ENCODE results near the gene CYB561. TPM values are rescaled to one million over a fixed set of nuclear protein-coding genes. Genes with fewer than 3 reads are reported as not detected.

CYB561 gene
- total RNA-seq, 1 experiment from 2014 or later = 15.4 TPM

DNA sequence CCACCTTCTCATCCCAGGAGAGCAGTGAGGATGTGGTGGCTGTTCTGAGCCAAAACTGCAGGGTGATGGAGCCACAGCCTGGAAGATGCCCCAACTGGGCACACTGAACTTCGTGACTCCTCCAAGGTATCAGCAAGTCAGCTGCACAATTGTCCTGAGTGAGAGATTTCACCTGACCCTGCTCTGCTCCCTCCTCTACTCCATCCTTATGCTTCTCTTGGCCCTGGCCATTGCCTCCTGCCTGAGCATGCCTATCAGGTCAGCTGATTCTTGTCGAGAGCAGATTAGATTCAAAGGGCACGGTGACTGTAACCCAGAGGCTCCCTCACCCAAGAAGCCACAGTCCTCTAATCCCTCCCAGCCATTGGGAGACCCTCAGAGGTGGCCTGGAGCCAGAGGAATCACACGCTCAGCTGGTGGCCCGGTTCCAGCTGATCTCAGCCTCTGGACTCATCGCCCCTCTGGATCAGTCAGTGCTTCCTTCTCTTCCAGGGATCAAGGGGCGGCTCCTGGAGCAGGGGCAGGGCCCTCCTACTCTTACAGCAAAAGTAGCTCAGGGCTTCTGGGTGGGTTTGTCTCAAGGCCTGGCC is 7.0 kb upstream of the CYB561 start:
- no peak for DNase-seq (ENCODE audit: extremely low read depth, low read depth)

- DNase-seq (ENCODE audit: extremely low read depth, low read depth) = no peak
These were observed 6.2 kb upstream of the CYB561 start for GRCh38 chr17:63452046-63452961.

DNA sequence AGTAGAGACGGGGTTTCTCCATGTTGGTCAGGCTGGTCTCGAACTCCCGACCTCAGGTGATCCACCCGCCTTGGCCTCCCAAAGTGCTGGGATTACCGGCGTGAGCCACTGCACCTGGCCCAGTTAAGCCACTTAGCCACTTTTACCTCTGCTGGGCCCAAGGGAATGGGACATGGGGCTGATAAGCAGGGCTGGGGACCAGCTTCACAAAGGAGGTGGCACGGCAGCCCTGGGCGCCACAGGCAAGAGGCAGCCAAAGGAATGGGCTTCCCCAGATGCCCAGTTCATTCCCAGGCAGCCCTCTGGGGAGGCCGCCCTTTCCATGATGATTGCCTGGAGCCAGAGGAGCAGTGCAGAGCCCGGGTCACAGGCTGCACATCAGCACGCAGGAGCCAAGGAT is 5.0 kb upstream of the CYB561 start:
- DNase-seq (ENCODE audit: extremely low read depth, low read depth) = no peak

DNA sequence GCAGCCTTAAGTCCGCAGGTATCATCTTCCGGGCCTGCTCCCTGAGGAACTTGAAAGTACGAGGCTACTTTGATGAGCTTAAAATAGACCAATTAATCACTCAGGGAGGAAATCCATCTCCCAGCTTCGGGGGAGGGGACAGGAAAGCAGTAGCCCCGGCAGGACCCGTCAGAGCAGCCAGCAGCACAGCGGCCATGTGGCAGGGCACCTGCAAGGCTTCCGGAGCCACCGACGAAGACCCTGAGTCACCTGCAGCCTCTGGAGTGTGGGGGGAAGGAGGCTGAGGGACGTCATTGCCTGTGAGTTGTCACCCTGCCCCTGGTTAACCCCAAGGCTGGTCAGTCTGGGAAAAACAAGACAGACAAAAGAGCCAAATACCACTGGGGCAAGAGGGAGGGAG is 4.4 kb upstream of the CYB561 start:
- no peak for DNase-seq (ENCODE audit: extremely low read depth, low read depth)

GRCh38 chr17:63448655-63449054 is 2.5 kb upstream of the CYB561 start:
- no peak for DNase-seq (ENCODE audit: extremely low read depth, low read depth)

DNA sequence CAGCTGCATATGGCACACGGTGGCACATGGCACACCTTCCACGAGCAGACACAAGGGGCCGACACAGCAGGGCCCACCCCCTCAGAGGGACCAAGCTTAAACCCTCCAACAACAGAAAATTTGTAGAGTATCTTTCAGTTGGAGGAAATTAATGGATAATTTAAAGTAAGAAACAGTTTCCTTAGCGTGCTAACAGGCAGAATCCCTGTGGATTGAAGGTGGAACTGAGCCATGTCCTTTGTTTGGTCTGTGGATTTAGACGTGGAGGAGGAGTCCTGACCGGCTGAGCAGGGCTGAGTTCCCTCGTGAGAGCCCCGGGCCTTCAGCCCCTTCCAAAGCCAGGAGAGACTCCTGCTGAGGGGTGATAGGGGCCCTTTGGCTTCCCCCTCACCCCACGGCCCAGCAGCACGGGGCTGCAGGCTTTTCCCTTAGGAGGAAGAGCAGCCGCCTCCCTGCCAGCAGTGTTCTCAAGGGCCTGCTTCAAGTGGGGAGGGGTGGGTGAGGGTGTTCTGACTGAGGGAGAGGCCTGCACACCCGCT is 1.4 kb upstream of the CYB561 start:
- no peak for DNase-seq (ENCODE audit: extremely low read depth, low read depth)

DNA sequence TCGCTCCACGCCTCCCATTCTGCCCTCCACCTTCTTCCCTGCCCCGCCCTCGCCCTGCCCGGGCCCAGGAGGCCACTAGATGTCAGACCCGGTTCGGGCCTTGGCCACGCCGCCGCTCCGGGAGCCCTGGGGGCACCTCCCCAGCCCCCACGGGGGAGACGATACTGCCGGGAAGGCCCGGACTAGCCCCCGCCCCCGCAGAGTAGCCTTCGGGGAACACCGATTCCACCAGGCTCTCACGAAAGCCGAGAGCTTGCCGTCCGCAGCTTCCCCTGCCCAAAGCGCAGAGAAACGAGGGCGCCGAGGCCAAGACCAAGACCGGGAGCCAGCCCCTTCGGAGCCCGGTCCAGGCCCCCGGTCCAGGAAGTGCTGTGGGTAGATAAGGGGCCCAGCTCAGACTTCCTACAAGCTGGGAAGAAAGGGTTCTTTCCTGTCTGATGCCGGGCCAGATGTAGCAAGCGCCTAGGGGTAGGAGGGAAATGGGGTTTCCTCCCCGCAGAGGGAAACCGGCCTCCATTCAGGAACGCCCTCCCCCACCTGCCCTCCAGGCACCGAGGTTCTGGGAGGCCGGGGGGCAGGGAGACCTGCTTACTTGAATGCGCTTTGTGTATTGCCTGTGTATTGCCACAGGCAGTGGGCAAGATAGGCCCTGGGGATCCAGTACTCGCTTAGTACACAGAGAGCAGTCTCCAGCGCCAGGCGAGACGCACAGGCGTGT is 806 bp upstream of the CYB561 start:
- DNase-seq (ENCODE audit: extremely low read depth, low read depth) = peak; percentile 16

GRCh38 chr17:63445571-63445953 is 544 bp downstream of the CYB561 start:
- no peak for DNase-seq (ENCODE audit: extremely low read depth, low read depth)

DNA sequence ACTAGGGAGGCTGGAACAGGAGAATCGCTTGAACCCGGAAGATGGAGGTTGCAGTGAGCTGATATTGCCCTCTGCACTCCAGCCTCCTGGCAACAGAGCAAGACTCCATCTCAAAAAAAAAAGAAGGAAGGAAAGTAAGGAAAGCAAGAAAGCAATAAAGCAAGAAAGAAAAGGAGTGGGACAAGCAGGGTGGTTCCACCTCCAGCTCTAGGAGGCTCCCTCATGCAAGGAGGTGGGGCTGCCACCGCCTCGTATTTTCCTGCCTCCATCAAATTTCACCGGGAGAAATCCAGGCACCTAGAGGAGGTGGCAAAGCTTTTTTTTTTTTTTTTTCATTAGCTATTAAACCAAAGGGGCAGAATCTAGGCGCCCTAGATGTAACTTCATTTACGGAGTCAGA is 1.0 kb downstream of the CYB561 start:
- no peak for DNase-seq (ENCODE audit: extremely low read depth, low read depth)

GRCh38 chr17:63444457-63444856 is 1.6 kb downstream of the CYB561 start:
- DNase-seq (ENCODE audit: extremely low read depth, low read depth) = no peak

- no peak for DNase-seq (ENCODE audit: extremely low read depth, low read depth)
These were observed 3.1 kb downstream of the CYB561 start for GRCh38 chr17:63443053-63443452.

DNA sequence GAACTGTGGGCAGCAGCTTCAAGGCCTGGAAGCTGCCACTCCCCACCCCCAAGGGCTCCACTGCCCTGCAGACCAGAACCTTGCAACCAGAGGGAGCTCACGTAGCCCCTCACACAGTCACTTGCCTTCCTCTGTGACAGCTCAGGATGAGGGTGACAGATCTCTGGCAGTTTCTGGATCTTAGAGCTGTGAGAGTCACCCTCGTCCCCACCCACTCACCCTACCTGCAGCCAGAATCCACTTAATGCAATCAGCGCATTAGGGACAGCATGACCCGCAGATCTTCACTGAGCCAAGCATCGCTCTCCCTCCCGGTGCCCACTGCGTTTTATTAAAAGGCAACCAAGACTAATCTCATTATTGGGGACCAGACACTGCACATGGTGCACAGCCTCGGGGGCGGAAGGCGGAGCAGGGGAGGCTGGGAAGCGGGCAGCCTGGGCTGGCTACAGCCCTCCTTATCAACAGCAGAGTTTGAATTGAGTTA is 3.5 kb downstream of the CYB561 start:
- no peak for DNase-seq (ENCODE audit: extremely low read depth, low read depth)

- no peak for DNase-seq (ENCODE audit: extremely low read depth, low read depth)
These were observed 4.0 kb downstream of the CYB561 start for GRCh38 chr17:63442074-63442473.

DNA sequence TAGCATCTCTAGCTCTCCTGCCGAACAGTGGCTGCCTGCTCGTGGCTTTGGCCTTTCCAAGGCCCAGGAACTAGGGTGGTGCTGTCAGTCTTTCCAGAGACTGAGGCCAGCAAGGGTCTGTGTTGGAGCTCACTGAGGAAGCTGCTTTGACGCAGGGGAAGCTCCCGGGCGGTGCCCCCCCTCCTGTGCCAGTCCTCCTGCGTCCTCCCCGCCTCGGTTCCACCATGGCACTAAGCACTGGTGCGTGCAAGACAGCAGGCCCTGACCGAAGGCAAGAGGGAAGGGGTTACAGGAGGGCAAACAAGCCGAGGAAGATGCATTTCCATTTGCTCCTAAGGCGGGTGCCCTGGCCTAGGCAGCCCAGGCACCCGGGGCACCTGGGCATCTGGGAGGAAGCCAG is 4.5 kb downstream of the CYB561 start:
- DNase-seq (ENCODE audit: extremely low read depth, low read depth) = no peak

DNA sequence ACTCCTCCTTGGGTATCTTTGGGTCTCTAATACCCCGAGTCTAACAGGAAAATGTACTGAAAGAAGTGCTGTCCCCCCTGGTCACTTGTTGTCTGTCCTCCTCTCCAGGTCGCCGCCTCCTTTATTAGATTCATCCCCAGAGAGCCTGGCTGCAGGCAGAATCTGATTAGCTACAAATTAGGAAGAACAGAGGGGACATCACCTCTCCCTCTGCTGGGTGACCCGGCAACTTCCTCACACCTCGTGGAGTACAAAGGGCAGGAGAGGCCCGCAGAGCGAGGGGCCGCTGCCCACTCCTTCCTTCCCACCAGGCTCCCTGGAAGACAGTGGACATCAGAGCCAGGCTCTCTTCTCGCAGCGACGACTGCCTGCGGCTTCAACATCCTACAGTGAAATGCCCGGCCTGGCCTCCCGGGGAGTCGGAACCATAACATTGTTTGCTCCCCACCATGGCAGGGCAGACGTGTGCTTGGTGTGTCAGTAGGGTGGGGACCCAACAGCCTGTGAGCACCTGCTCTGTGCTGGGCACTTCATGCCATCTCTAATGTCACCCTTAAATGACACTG is 5.3 kb downstream of the CYB561 start:
- DNase-seq (ENCODE audit: extremely low read depth, low read depth) = no peak

DNA sequence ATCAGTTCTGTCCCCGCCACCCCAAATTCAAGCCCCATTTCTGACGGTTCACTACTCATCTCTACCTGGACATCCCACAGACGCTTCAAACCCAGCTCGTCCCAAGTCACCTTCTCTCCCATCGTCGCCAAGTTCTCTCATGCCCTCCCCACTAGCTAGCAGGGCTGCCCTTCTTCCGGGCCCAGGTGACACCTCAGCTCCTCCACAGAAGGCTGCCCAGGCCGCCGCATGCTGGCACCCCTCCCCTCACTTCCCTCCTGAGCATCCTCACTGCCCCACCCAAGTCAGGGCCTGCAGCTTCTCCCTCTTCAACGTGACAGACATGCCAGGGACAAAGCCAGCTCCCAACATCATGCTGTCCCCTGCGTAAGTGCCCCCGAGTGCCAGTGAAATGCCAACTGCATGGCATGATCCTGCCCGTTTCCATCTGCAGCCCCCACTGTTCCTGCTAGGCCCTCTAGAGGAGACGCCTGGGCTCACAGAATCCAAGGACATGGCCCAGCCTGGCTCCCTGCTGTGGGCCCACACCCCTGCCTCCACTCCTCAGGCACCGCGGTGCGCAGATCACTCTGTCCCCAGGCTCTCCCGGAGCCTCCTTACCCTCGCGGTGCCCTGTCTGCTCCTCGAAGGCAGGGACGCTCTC is 5.9 kb downstream of the CYB561 start:
- DNase-seq (ENCODE audit: extremely low read depth, low read depth) = no peak

GRCh38 chr17:63439687-63440086 is 6.4 kb downstream of the CYB561 start:
- no peak for DNase-seq (ENCODE audit: extremely low read depth, low read depth)

- no peak for DNase-seq (ENCODE audit: extremely low read depth, low read depth)
These were observed 7.7 kb downstream of the CYB561 start for GRCh38 chr17:63438092-63439051.

Measured in NCI-H460 (cell line).